Osteoblast (primary cell): ENCODE data around the gene FHIT. TPM values are rescaled to one million over a fixed set of nuclear protein-coding genes. Genes with fewer than 3 reads are reported as not detected.

Source experiments
- DNase-seq: peaks from one replicate; pipeline ENCODE4 v3.0.0; 2011; ENCODE audit warnings: low spot score, mixed read lengths; ENCODE audit not compliant: insufficient read length; ENCODE audit errors: missing footprints
- H2AFZ ChIP-seq: 2 replicates; pipeline ENCODE4 v1.6.0; 2011; ENCODE audit warnings: mild to moderate bottlenecking, low read length
- H3K27ac ChIP-seq: 2 replicates; pipeline ENCODE4 v1.5.1; 2011; ENCODE audit warnings: mild to moderate bottlenecking, low read depth, low read length, moderate library complexity
- H3K27me3 ChIP-seq: 2 replicates; pipeline ENCODE4 v1.6.0; 2012; ENCODE audit warnings: mild to moderate bottlenecking, control low read depth, inconsistent platforms, low read length, moderate library complexity; ENCODE audit not compliant: insufficient read depth
- H3K36me3 ChIP-seq: 2 replicates; pipeline ENCODE4 v1.5.1; 2011; ENCODE audit warnings: mild to moderate bottlenecking, low read length, control low read depth, moderate library complexity; ENCODE audit not compliant: insufficient read depth
- H3K4me1 ChIP-seq: 2 replicates; pipeline ENCODE4 v1.5.1; 2011; ENCODE audit warnings: mild to moderate bottlenecking, low read length, control low read depth, moderate library complexity; ENCODE audit not compliant: insufficient read depth
- H3K4me2 ChIP-seq: 2 replicates; pipeline ENCODE4 v1.6.0; 2011; ENCODE audit warnings: mild to moderate bottlenecking, low read length; ENCODE audit not compliant: insufficient read depth
- H3K4me3 ChIP-seq: fragments of 200-600 bp; sonication (generic); 3 replicates; pipeline ENCODE4 v1.5.1; 2012; ENCODE audit warnings: mild to moderate bottlenecking, low read length, inconsistent platforms; ENCODE audit not compliant: insufficient read depth
- H3K79me2 ChIP-seq: 2 replicates; pipeline ENCODE4 v1.6.0; 2012; ENCODE audit warnings: mild to moderate bottlenecking, low read length, control low read depth, inconsistent platforms; ENCODE audit not compliant: insufficient read depth
- H3K9me3 ChIP-seq: 2 replicates; pipeline ENCODE4 v1.5.1; 2011; ENCODE audit warnings: low read depth, low read length, control low read depth
- H4K20me1 ChIP-seq: 2 replicates; pipeline ENCODE4 v1.6.0; 2012; ENCODE audit warnings: mild to moderate bottlenecking, low read length, control low read depth; ENCODE audit not compliant: insufficient read depth
- total RNA-seq: library from RNA; depleted of rRNA; stranded (reverse); fragments of >200 nt; gene quantifications from 2 replicates; pipeline ENCODE4 v1.2.3, GENCODE V29; 2012
- TF ChIP-seq, protein P1 (sequence below): IDR thresholded peaks from 2 replicates; pipeline ENCODE4 v1.5.1; 2011; ENCODE audit warnings: mild to moderate bottlenecking, low read depth, low read length, moderate library complexity; ENCODE audit errors: extremely low read depth

FHIT gene
- total RNA-seq, 1 donor, result 3.3 TPM

DNA sequence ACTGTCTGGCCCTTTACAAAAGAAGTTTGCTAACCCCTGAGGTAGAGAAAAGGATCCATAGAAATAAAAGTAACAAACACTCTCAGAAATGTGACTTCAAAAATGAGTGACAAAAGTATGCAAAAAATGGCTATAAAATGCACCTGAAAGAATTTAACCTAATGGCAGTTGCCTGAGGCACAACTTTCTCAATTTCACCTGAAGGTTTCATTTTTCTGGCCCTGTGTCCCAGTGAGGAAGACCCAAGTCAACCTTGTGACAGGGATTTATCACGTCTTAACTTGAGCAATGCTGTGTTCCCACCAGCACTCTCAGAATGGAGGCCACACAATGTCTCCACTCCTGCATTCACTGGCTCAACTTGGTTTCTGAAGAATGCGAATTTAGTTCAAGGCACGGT lies 83.0 kb downstream of the FHIT start:
- TF ChIP-seq, protein P1, sequence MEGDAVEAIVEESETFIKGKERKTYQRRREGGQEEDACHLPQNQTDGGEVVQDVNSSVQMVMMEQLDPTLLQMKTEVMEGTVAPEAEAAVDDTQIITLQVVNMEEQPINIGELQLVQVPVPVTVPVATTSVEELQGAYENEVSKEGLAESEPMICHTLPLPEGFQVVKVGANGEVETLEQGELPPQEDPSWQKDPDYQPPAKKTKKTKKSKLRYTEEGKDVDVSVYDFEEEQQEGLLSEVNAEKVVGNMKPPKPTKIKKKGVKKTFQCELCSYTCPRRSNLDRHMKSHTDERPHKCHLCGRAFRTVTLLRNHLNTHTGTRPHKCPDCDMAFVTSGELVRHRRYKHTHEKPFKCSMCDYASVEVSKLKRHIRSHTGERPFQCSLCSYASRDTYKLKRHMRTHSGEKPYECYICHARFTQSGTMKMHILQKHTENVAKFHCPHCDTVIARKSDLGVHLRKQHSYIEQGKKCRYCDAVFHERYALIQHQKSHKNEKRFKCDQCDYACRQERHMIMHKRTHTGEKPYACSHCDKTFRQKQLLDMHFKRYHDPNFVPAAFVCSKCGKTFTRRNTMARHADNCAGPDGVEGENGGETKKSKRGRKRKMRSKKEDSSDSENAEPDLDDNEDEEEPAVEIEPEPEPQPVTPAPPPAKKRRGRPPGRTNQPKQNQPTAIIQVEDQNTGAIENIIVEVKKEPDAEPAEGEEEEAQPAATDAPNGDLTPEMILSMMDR, result no peak
- Histone ChIP-seq H3K27ac (no peak overlapping the region), H4K20me1 (no peaks in the 10 kb centered on the region), H3K36me3 (no peaks in the 10 kb centered on the region), H3K79me2 (no peaks in the 10 kb centered on the region), H3K4me2 (no peak overlapping the region), H3K9me3 (peaks cover 2% of the 10 kb centered on the region), H3K4me1 (no peaks in the 10 kb centered on the region), H3K27me3 (no peaks in the 10 kb centered on the region), H2AFZ (no peak overlapping the region), H3K4me3 (no peak overlapping the region)
- no peak for DNase-seq

DNA sequence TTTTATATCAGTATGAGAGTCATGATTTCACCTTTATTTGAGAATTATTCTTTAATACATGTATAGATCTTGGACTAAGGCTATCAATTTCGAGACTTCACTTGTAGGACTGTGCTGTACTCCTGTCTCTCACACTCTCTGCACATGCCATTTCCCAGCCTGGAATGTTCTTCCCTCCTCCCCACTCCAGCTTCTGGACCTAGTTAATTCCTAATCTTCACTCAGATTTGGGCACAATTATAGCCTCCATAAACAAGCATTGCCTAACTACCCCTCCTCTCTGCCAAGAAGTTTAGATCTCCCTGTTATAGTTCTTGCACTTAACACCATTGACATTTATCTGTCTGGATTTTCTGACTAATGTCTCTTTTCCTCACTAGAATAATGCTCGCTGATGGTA lies 88.3 kb downstream of the FHIT start:
- Histone ChIP-seq H3K79me2 (no peaks in the 10 kb centered on the region), H3K27me3 (no peaks in the 10 kb centered on the region), H3K4me3 (no peak overlapping the region), H4K20me1 (no peaks in the 10 kb centered on the region), H3K4me2 (no peak overlapping the region), H3K4me1 (no peaks in the 10 kb centered on the region), H3K36me3 (no peaks in the 10 kb centered on the region), H2AFZ (no peak overlapping the region), H3K9me3 (peaks cover 2% of the 10 kb centered on the region), H3K27ac (no peak overlapping the region)
- no peak for DNase-seq
- TF ChIP-seq, protein P1, result no peak

DNA sequence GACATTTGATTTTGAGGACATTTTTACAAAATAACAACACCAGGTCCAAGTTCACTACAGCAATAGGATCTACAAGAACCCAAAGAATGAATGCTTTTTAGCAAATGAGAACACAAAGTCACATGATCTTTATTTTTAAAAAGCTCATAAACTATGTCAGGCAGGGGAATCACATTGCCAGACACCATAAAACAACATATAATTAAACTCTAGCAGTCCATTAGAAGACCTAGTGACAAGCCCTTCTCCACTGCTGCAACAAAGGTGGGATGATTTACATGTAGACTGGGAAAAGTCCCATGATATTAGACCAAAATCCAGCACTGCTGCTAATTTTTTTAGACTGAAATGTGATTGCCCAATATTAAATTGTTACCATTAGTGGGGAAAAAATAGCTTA lies 92.6 kb downstream of the FHIT start:
- Histone ChIP-seq H3K4me3 (no peak overlapping the region), H4K20me1 (no peaks in the 10 kb centered on the region), H3K27ac (no peak overlapping the region), H3K36me3 (no peaks in the 10 kb centered on the region), H2AFZ (no peak overlapping the region), H3K79me2 (no peaks in the 10 kb centered on the region), H3K27me3 (no peaks in the 10 kb centered on the region), H3K9me3 (no peaks in the 10 kb centered on the region), H3K4me2 (no peak overlapping the region), H3K4me1 (no peaks in the 10 kb centered on the region)
- no peak for DNase-seq
- TF ChIP-seq, protein P1, result no peak

DNA sequence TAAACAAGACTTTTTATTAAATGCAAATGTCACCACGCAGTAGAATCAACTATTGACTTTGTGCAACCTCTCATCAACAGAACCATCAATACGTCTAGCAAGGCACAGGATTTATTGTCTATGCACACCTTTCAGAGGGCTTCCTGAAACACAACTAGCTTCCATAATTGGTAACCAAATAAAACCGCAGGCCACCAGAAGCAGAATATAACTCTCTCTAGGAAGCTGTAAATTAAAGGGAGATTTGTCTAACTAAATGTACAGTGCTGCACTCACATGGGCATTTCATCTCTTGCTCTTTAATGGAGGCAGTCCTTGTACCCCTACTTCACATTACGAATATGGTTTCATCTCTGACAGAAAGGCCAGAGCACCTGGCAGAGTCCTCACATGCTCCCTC lies 93.0 kb downstream of the FHIT start:
- Histone ChIP-seq H3K9me3 (no peaks in the 10 kb centered on the region), H3K79me2 (no peaks in the 10 kb centered on the region), H2AFZ (no peak overlapping the region), H3K27ac (no peak overlapping the region), H3K36me3 (no peaks in the 10 kb centered on the region), H4K20me1 (no peaks in the 10 kb centered on the region), H3K4me3 (no peak overlapping the region), H3K4me1 (no peaks in the 10 kb centered on the region), H3K4me2 (no peak overlapping the region), H3K27me3 (no peaks in the 10 kb centered on the region)
- TF ChIP-seq, protein P1, result no peak
- DNase-seq, result no peak
